Measurements from ENCODE around the gene BPIFB1. TPM values are rescaled to one million over a fixed set of nuclear protein-coding genes. Genes with fewer than 3 reads are reported as not detected.

The BPIFB1 gene, protein sequence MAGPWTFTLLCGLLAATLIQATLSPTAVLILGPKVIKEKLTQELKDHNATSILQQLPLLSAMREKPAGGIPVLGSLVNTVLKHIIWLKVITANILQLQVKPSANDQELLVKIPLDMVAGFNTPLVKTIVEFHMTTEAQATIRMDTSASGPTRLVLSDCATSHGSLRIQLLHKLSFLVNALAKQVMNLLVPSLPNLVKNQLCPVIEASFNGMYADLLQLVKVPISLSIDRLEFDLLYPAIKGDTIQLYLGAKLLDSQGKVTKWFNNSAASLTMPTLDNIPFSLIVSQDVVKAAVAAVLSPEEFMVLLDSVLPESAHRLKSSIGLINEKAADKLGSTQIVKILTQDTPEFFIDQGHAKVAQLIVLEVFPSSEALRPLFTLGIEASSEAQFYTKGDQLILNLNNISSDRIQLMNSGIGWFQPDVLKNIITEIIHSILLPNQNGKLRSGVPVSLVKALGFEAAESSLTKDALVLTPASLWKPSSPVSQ
- not detected in 2 replicates for total RNA-seq

DNA sequence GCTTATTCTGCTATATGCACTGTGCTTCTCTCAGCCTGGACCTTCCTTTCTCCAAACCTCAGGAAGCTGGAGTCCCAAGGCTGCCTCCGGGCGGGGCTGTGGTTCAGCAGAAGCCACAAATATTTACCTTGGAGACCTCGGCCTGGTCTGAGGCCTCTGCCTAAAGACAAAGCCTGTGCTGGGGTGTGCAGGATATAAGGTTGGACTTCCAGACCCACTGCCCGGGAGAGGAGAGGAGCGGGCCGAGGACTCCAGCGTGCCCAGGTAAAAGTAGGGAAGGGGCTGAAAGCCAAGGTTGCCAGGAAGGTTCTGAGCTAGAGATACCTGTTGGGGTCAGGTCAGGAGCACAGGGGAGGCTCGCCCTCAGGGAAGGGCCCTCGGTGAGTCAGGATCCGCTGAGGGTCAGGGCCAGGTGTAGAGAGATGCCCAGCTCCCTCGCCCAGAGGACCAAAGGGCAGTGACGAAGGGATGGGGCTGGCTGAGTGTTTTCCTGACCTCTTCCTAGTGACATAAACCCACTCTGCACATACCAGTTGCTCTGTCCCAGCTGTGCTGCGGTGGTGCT, at the start of gene BPIFB1:
Gene BPIFB1, plus strand, starts transcription at position 224 of the 565 bp plus-strand sequence. CDS start 2,860 bp downstream, outside the sequence.

DNA sequence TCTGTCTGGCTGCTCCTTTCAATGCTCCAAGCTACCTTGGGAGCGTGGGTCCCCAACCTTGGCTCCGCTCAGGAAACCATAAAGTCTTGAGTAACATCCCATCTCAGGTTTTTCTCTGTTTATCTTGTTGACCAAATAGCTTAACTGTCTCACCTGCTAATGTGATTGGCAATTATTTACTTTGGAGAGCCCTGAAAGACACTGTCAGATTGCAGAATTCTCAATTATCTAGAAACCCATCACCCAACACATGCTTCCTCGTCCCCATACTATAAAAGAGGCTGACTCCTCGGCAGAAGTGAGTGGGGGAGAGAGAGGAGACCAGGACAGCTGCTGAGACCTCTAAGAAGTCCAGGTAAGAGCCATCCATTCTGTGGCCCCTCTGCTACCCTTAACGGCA, 47.3 kb upstream of the BPIFB1 start, which contains the start of gene BPIFA1:
Gene BPIFA1, plus strand, starts transcription at position 301 of the 400 bp plus-strand sequence. CDS start 1,716 bp downstream, outside the sequence.

Other genes with a start within 250 kb of the BPIFB1 start
- gene BPIFB3, start 229.3 kb upstream of the BPIFB1 start, total RNA-seq, result not detected in 2 replicates
- gene BPIFB4, start 203.6 kb upstream of the BPIFB1 start, total RNA-seq, result not detected in 2 replicates
- gene BPIFA2, start 115.1 kb upstream of the BPIFB1 start, total RNA-seq, result not detected in 2 replicates
- gene BPIFA3, start 65.9 kb upstream of the BPIFB1 start, total RNA-seq, result not detected in 2 replicates
- not detected in 2 replicates for gene BPIFA1, start 47.2 kb upstream of the BPIFB1 start, total RNA-seq
- 13.0 and 15.3 TPM in 2 replicates for gene CDK5RAP1, start 118.3 kb downstream of the BPIFB1 start, total RNA-seq
- gene SNTA1, start 160.5 kb downstream of the BPIFB1 start, total RNA-seq, result 47.1 and 53.3 TPM in 2 replicates
- 9.5 and 12.5 TPM in 2 replicates for gene CBFA2T2, start 206.9 kb downstream of the BPIFB1 start, total RNA-seq